Activated T-helper 9 cell treated with anti-CD3 and anti-CD28 coated beads, Interleukin-2, amount 50 U/mL, for 16 hours (primary cell): ENCODE measurements around the gene CCDC178.
"Not testable (repeated sequence)": the region's sequence is repeated elsewhere in the genome, so short reads cannot be mapped to it uniquely, and the experiment has no call there.

Experiments
- DNase-seq: peaks from one replicate; pipeline ENCODE4 v3.0.0-alpha.2; 2020; ENCODE audit warnings: low read depth

Gene CCDC178

GRCh38 chr18:33231474-33232317 is 208.8 kb downstream of the CCDC178 start:
- DNase-seq = no peak

DNA sequence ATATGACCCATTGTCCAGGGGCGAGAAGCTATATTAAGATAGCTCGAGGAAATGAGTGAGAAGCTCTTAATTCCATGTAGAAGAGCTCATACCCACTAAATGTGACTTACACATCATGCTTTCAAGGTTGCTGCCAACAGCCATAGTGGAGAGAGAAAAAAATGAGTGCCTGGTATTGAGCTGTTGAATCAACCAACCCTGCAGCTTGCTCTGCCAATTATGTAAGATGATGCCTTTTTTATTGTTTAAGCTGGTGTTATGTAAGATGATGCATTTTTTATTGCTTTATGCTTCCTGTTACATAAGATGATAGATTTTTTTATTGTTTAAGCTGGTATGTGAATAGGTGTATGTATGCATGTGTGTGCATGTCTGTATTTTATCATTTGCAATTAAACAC is 228.2 kb downstream of the CCDC178 start:
- no peak for DNase-seq

GRCh38 chr18:33210575-33211189 is 229.8 kb downstream of the CCDC178 start:
- DNase-seq = no peak

DNA sequence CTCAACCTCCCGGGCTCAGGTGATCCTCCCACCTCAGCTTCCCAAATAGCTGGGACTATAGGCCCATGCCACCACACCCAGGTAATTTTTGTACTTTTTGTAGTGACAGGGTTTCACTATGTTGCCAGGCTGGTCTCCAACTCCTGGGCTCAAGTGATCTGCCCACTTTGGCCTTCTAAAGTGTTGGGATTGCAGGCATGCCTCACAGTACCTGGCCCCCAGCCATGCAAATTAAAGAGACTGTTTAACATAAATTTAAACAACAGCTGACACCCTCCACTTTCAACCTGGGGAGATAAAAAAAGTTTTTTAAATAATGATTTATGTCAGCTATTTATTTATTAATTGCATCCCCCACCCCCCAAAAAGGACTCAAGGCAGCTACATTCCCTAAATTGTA is 234.7 kb downstream of the CCDC178 start:
- DNase-seq = no peak

- DNase-seq = no peak
Observed at GRCh38 chr18:33201509-33201926, 239.0 kb downstream of the CCDC178 start.

DNA sequence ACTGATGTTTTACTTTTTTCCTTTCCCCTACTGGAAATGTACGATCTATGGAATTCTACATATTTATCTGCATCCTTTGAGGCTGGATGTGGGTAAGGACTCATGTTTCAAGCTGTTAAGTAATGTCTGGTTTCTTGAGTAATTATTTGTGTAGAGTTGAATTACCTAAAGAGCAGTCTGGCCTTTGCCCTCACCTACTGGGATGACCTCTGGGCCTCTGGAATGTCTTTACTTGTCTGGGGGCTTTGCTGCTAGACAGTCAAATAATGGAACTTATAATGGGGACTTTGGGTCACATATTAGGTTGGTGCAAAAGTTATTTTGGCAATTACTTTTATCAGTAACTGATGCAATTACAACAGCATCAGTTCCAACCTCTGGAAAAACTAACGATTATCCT is 244.7 kb downstream of the CCDC178 start:
- no peak for DNase-seq

GRCh38 chr18:33194793-33195192 is 245.7 kb downstream of the CCDC178 start:
- no peak for DNase-seq

DNA sequence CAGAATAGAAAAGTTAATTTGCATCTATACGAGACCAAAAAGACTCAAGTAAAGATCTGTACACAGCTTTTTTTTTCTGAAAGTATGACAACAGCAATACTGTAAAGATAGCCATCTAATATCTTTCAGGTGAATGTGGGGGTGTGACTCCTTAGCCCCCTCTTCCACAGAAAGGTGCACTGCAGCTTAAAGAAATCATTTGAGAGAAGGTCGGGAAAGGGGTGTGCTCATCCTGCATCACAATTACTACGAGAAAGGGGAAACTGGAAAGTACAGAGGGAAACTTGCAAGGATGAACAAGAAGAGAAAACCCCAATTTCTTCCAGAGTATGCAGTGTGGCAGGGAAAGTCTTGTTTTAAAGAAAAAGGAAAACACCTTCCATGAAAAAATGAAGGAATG is 255.6 kb downstream of the CCDC178 start:
- no peak for DNase-seq

DNA sequence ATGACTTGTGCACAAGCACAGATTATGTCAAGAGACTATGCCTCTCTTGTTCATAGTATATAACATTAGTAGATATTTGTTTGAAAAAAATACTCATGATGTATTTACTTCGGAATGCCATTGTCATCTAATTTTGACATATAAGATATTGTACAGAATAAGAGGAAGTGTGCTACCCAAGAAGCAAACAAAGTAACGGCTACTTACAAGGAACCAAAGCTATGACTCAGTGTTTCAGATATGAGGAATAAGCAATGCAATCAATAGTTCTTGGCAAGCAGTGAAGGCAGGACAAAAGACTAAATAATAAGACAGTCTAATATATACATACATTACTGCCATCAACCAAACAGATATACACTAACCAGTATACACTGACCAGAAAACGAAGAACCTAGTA is 256.3 kb downstream of the CCDC178 start:
- DNase-seq = no peak

GRCh38 chr18:33183136-33183535 is 257.4 kb downstream of the CCDC178 start:
- no peak for DNase-seq

DNA sequence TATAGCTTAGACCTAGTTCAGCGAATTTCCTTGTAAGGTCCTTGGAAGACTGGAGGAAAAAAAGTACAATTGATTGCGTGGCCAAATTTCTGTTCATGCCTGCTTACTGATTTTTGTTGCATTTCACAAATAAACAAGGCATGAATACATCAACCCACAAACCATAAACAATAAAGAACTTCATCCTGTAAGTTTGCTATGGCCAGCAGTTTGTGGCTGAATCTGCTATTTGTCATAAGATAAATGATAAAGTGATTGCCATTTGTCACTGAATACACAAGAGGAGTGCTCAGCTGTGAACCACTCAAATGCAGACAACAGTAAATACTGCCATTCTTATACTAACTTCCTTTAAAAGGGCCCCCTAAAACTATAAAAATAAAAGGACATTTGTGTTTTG is 259.5 kb downstream of the CCDC178 start:
- no peak for DNase-seq

DNA sequence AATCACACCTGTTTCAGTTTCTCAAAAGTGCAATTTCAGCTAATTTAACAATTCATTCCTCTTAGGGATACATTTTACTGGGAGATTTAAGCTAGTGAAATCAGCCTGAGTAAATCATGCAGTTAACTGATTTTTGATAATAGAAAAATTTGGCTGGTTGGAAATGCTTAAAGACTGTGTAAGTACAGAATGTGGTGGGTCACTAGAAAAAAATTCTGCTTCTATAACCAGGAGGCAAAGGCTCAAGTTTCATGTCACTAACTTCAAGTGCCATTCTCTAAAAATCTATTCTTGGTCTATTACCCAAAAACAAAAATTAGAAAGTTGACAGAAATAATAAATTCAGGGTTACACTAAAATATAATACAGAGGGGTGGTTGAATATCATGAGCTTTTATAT is 271.3 kb downstream of the CCDC178 start:
- DNase-seq = no peak

GRCh38 chr18:33164121-33164520 is 276.4 kb downstream of the CCDC178 start:
- DNase-seq = not testable (repeated sequence)

- no peak for DNase-seq
Observed at GRCh38 chr18:33161131-33161530, 279.4 kb downstream of the CCDC178 start.

GRCh38 chr18:33159151-33159550 is 281.4 kb downstream of the CCDC178 start:
- no peak for DNase-seq

GRCh38 chr18:33157893-33158292 is 282.6 kb downstream of the CCDC178 start:
- no peak for DNase-seq

GRCh38 chr18:33156906-33157470 is 283.5 kb downstream of the CCDC178 start:
- DNase-seq = no peak

- no peak for DNase-seq
Observed at GRCh38 chr18:33154049-33154448, 286.5 kb downstream of the CCDC178 start.

- DNase-seq = no peak
Observed at GRCh38 chr18:33152376-33152775, 288.1 kb downstream of the CCDC178 start.

DNA sequence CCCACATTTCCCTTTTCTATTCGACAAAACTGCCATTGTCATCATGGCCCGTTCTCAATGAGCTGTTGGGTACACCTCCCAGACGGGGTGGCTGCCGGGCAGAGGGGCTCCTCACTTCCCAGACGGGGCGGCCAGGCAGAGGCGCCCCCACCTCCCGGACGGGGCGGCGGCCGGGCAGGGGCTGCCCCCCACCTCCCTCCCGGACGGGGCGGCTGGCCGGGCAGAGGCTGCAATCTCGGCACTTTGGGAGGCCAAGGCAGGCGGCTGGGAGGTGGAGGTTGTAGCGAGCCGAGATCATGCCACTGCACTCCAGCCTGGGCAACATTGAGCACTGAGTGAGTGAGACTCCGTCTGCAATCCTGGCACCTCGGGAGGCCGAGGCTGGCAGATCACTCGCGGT is 292.7 kb downstream of the CCDC178 start:
- DNase-seq = not testable (repeated sequence)

GRCh38 chr18:33146014-33146413 is 294.5 kb downstream of the CCDC178 start:
- no peak for DNase-seq

GRCh38 chr18:33135951-33136660 is 304.4 kb downstream of the CCDC178 start:
- DNase-seq = no peak

GRCh38 chr18:33132657-33133056 is 307.9 kb downstream of the CCDC178 start:
- DNase-seq = no peak
